Hindlimb muscle (tissue), 1 donor: ENCODE data around the gene PSMC3. TPM values are rescaled to one million over a fixed set of nuclear protein-coding genes. Genes with fewer than 3 reads are reported as not detected.

Experiments
- DNase-seq: peaks from one replicate; pipeline ENCODE4 v3.0.0-alpha.2; 2013
- polyA plus RNA-seq: library from polyadenylated mRNA; unstranded; fragments of 120-200 nt; gene quantifications from one replicate; pipeline ENCODE4 v1.2.1, GENCODE V29; 2013; ENCODE audit not compliant: insufficient read length

The PSMC3 gene
- polyA plus RNA-seq, 1 donor = 126 TPM

DNA sequence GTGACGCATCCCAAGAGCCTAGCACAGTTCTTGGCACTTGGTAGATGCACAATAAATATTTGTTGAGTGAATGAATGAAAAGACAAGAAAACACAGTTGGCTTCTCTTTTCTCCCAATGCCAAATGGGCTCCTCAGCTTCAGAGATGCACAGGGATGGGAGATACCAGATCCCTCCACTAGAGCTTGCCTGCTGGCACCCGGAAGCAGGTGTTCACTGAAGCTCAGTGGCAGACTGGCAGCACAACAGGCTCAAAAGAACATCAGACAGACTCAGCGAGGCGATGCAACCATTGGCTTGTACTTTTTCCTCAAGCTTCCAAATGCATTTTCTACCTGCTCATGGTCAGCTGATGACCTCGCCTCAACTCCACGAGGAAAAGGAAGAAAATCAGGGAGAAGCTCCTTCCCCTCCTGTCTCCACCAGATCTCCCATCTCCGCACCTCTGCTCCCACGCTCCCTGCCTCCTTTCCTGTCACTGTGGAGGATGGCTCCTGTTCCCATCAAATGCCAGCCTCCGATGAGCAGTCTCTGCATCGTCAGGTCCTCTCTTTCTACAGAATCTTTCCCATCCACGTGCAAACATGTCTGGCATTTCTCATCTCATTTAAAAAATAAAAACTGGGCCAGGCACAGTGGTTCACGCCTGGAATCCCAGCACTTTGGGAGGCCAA lies 16.9 kb upstream of the PSMC3 start:
- no peak for DNase-seq

GRCh38 chr11:47442514-47442913 lies 16.3 kb upstream of the PSMC3 start:
- no peak for DNase-seq

- no peak for DNase-seq
These were observed 15.2 kb upstream of the PSMC3 start for GRCh38 chr11:47441421-47441820.

DNA sequence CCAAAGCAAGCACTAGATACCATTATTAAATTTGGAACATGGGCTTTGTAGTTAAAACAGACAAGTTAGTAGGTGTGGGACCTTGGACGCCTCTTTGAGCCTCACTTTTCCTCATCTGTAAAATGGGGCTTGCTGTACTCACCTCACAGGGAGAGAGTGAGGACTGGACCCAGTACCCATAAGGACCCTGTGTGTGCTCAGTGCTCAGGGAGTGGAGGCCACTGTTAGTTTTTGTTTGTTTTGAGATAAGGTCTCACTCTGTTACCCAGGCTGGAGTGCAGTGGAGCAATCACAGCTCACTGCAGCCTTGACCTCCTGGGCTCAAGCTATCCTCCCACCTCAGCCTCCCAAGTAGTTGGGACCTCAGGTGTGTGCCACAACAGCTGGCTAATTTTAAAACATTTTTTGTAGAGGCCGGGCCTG lies 13.8 kb upstream of the PSMC3 start:
- DNase-seq = no peak

- no peak for DNase-seq
These were observed 12.5 kb upstream of the PSMC3 start for GRCh38 chr11:47438721-47439120.

DNA sequence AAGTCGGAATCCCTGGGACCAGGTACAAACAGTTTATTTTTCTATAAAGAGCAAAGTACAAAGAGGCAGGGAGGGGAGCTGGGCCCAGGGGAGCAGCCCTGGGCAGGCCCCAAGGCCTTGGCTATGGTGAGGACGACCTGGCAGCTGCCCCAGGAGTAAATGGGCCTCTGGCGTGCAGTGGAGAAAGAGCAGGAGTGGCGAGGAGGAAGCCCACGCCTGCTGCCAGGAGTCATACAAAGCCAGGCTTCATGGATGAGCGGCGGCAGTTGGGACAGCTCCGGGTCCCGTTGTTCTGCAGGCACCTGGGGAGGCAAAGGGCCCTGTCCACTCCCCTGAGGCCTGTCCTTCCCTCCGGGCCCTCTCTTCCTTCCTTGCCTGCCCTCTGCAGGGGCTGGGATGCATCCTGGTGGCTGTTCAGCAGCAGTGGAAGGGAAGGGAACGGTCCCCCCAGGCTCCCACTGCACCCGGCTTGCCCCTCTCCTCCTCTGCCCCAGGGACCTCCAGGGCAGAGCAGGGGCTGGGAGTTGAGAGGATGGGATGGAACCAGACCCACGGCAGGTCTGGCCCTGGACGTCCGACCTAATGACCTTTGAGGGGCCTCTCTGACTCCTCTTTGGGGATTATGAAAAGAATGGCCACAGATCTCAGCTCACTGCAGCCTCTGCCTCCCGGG lies 11.6 kb upstream of the PSMC3 start:
- no peak for DNase-seq

DNA sequence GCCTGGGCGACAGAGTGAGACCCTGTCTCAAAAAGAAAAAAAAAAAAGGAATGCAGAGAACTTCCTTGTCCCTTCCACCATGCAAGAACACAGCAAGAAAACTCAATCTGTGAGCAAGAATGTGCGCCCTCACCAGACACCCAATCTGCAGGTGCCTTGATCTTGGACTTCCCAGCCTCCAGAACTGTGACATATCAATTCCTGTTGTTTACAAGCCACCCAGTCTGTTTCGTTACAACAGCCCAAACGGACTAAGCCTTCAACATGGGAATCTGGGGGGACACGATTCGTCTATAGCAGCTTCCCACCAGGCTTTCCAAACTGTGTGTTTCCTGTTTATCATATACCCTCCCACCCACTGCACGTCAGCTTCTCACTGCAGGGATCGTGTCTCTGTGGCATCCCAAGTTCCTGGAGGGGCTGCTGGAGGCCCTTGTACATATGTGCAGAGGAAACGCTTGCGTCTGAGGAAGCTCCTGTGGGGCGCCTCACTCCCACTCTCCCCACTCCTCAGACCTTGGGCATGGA lies 11.0 kb upstream of the PSMC3 start:
- no peak for DNase-seq

GRCh38 chr11:47436726-47437125 lies 10.5 kb upstream of the PSMC3 start:
- DNase-seq = no peak

DNA sequence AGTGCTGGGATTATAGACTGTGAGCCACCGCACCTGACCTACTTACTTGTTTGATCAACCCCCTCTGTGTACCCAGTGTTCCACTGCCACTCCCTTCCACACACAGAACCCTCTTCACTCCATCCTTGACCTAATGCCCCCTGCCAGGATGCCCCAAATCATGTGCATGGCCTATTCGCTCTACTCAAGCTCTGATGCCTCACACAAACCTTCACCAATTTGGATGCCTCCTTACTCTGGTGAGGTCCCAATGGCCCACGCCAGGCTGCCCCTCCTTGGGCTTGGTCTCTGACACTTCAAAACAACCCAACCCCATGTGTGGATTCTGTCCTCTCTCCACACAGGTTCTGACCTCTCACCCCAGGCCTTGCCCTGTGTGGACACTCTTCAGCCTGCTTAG lies 9.4 kb upstream of the PSMC3 start:
- DNase-seq = no peak

DNA sequence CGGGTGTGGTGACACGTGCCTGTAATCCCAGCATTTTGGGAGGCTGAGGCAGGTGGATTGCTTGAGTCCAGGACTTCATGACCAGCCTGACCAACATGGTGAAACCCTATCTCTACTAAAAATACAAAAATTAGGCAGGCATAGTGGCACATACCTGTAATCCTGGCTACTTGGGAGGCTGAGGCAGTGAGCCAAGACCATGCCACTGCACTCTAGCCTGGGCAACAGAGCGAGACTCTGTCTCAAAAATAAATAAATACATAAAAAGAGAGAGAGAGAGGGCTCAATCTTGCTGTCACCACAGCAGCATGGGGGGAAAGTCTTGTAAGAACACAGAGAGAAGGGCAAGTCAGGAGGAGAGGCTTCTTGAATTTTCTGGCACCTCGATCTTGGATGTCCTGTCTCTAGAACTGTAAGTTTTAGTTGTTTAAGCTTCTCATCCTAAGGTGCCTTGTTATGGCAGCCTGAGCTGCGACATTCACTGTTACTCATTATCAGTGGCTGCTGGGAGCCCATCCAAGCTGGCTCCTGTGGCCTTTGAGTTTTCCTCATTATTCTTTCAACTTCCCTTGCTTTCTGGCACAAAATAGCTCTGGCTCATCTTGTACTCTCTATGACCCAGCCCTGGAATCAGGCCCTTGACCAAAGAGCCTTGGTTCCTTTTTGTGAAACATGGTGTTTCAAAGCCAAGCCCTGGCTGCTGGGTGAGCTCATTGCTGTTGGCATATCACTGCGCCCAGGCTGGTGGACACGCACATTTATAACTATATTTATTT lies 8.0 kb upstream of the PSMC3 start:
- no peak for DNase-seq

GRCh38 chr11:47433157-47433556 lies 6.9 kb upstream of the PSMC3 start:
- DNase-seq = no peak

- no peak for DNase-seq
These were observed 5.3 kb upstream of the PSMC3 start for GRCh38 chr11:47431356-47432083.

DNA sequence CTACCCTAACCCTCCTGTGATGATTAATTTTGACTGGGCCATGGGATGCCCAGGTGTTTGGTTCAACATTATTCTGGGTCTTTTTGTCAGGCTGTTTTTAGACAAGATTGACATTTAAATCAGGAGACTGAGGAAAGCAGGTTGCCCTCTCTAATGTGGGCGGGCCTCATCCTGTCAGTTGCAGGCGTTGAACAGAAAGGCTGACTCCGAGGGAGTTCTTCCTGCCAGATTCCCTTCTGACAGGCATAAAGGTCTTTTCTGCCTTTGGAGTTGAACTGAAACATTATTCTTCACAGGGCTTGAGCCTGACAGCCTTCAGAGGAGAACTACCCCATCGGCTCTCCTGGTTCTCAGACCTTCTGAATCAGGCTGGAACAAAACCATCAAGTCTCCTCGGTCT lies 4.3 kb upstream of the PSMC3 start:
- no peak for DNase-seq

GRCh38 chr11:47425611-47426010 lies 628 bp downstream of the PSMC3 start:
- DNase-seq = no peak

DNA sequence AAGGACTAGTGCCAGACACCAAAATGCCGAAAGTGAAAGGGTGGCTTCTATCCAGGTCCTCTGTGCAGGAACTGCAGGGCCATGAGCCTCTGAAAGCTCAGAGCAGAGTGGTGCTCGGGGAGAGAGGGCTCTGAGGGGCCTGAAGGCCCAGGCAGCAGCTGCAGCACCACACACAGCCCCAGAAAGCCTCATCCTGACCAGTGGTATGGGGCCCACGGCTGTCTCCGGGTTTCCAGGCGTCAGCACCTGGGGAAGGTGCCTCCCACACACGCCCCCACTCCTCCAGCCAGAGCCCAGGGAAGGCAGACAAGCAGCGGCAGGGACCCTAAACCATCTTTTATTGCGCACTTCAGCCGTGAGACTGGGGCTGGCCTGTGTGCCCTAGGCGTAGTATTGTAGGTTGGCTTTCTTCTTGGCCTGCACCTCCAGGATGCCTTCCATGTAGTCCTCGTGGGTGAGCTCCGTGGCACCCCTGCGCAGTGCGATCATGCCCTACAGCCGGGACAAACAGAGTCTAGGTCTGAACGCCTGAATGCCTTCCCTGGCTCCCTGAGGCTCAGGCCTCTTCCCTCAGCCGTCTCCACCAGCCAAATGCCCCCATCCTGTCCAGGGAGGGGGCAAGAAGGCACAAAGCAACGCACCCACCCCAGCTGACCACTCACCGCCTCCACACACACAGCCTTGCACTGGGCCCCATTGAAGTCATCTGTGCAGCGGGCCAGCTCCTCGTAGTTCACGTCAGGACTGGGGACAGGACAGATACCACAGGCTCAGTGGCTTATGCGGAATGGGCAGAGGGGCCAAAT lies 7.6 kb downstream of the PSMC3 start:
- DNase-seq = no peak

- DNase-seq = no peak
These were observed 8.5 kb downstream of the PSMC3 start for GRCh38 chr11:47417712-47418111.

- peak; percentile 82 for DNase-seq
These were observed 10.2 kb downstream of the PSMC3 start for GRCh38 chr11:47415949-47416472.

DNA sequence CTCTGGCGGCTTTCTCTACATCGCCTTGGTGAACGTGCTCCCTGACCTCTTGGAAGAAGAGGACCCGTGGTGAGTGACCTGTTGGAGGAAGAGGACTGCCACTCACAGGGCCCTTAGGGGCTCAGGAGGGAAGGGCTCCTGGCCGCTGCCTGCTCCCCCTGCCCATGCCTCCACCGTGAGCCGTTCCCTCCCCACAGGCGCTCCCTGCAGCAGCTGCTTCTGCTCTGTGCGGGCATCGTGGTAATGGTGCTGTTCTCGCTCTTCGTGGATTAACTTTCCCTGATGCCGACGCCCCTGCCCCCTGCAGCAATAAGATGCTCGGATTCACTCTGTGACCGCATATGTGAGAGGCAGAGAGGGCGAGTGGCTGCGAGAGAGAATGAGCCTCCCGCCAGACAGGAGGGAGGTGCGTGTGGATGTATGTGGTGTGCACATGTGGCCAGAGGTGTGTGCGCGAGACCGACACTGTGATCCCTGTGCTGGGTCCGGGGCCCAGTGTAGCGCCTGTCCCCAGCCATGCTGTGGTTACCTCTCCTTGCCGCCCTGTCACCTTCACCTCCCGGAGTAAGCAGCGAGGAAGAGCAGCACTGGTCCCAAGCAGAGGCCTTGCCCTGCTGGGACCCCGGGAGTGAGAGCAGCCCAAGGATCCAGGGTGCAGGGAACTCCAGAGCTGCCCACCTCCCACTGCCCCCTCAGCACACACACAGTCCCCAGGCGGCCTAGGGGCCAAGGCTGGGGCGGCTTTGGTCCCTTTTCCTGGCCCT lies 11.0 kb downstream of the PSMC3 start:
- DNase-seq = no peak

DNA sequence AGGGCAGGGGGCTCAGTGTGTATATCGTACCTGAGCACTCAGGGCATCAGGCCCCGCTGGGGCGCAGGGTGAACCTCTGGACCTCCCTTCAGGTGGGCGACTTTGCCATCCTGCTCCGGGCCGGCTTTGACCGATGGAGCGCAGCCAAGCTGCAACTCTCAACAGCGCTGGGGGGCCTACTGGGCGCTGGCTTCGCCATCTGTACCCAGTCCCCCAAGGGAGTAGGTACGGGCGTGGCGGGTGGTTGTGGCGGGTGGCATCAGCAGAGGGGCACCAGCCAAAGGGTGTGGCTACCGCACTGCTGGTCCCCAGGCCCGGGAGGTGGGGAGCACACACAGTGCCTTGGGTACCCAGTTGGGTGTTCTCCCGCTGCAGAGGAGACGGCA lies 11.6 kb downstream of the PSMC3 start:
- DNase-seq = no peak

DNA sequence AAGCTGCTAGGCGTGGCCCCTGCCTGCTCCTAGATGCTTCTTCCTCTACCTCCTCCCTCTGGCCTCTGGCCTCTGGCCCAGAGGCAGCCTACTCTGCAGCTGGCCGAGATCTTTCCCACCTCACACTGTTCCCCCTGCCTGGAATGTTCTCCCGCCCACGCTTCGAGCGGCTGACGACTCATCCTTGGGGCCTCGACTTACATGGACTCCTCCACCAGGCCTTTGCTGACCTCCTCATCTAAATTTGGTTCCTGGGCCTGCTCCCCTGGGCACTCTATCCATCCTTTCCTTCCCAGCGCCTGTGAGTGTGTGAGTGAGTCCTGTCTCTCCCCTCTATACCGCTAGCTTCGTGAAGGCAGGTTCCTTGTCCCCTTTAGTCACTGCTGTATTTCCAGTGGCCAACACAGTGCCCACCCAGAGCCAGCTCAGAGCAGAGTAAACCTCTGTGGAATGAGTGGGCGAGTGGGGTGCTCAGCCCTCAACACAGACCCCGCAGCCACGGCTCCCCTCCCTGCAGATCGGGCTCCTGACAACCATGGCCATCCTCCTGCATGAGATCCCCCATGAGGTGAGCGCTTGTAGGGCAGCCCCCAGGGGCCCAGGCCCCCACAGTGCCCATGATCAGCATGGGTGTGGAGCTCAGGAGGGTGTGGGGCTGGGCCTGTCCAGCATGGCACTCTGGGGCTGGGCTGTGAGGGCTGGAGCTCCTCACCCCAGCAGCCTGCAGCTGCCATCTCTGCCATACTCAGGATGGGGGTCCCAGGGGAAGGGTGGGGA lies 12.1 kb downstream of the PSMC3 start:
- DNase-seq = no peak
